Anterior cingulate cortex (tissue), 58 donors: ENCODE measurements around the gene GRK1.
"Not testable (repeated sequence)": the region's sequence is repeated elsewhere in the genome, so short reads cannot be mapped to it uniquely, and the experiment has no call there.

Experiments used
- DNase-seq, 58 donors: peaks; one replicate each; lab custom pipeline; 2025; lab: John Stamatoyannopoulos, UW

The GRK1 gene

DNA sequence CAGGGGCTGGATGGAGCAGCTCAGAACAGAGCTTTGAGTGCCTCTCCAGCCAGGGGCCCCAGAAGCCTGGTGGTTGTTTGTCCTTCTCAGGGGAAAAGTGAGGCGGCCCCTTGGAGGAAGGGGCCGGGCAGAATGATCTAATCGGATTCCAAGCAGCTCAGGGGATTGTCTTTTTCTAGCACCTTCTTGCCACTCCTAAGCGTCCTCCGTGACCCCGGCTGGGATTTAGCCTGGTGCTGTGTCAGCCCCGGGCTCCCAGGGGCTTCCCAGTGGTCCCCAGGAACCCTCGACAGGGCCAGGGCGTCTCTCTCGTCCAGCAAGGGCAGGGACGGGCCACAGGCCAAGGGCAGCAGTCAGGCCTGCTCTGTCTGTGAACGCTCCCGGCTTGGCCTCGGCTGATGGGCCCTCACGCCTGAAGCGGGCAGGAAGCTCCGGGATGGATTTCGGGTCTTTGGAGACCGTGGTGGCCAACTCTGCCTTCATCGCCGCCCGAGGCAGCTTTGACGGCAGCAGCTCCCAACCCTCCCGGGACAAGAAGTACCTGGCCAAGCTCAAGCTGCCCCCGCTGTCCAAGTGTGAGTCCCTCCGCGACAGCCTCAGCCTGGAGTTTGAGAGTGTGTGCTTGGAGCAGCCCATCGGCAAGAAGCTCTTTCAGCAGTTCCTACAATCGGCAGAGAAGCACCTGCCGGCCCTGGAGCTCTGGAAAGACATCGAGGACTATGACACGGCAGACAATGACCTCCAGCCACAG is at the start of gene GRK1:
TSS of gene GRK1 (plus strand) at position 269 of the 751 bp plus-strand sequence. CDS start at position 437, 168 bp downstream.
- DNase-seq = no peak

- DNase-seq = no peak
Measured at GRCh38 chr13:113617961-113618360, 49.1 kb upstream of the GRK1 start.

GRCh38 chr13:113618455-113618854 is 48.6 kb upstream of the GRK1 start:
- no peak for DNase-seq

DNA sequence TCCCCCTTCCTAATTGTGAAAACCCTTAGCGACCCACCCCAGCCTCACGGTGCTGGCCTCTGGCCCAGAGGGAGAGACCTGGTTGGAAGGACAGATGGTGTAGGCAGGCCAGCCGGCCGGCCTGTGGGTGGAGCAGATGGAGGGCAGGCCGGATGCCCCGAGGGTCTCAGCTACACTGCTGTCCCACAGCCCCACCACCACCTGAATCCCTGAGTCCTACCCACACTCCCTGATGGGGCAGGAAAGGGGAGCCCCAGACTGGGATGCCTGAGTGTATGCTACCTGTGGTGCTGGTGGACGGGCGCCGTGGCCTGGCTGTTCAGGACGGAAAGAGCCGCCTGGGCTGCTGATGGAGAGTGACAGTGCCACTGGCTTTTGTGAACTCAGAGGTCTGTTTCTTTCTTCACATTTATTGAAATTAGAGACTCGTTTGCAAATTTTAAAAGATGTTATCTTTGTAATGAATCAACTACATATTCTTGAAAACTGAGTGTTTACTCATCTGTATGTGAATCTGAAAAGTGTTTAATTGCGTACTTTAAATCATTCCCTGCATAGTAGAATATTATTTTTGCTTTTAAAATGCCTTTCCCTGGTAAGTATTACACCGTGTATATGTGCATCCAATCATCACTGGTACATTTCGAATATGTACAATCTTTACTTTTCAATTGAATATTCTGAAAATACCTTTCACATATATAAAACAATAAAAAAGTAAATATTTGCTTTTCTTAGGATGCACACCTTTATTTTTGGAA is 46.8 kb upstream of the GRK1 start:
- DNase-seq = no peak

DNA sequence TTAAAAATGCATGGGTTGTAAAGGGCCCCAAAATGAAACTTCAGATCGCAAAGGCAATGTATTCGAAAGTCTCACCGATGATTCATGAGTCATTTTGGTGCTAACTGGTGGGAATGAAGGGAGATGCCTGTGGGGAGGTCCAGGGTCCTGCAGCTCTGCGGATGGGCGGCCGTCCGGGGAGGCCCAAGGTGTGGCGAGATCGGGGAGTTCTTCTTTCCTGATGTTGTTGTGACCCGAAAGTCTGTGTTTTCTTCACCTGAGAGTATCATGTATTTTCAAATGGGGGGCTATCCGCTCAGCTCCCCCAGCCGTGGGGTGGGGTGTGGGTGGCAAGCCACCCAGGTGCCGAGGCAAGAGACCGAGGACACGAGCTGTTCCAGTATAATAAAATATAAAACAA is 46.0 kb upstream of the GRK1 start:
- no peak for DNase-seq

GRCh38 chr13:113621498-113621897 is 45.5 kb upstream of the GRK1 start:
- peak in 5 of 58 donors; percentile 7 to 33 (median 10) for DNase-seq

GRCh38 chr13:113621986-113622550 is 45.0 kb upstream of the GRK1 start:
- not testable (repeated sequence) for DNase-seq

DNA sequence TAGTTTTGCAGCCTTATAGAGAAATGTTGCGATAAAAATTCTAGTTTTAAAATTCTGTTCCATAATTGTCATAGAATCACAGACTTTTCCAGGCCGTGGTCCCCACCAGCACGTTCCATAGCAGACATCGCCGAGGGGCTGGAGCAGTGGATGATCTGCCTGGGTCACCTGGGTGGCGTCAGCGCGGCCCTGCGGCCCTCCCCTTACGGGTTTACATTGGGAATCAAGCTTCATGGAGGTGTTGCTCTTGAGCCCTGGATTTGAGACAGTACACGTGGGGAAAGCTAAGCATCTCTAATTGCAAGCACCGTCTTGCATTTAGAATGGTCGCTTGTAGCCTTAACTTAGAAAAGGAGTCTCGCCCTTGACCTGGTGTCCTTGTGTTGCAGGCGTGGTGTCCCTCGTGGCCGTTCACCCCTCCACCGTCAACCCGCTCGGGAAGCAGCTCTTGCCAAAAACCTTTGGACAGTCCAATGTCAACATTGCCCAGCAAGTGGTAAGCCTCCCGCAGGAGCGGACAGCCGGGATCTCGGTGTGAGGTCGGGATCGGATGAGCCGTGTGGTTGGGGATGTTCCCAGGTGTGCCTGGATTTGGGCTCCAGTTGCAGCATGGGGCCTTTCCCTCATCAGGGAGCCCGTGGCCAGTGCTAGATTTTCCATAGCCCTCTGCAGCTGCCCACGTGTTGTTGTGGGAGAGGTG is 44.1 kb upstream of the GRK1 start:
- no peak for DNase-seq

DNA sequence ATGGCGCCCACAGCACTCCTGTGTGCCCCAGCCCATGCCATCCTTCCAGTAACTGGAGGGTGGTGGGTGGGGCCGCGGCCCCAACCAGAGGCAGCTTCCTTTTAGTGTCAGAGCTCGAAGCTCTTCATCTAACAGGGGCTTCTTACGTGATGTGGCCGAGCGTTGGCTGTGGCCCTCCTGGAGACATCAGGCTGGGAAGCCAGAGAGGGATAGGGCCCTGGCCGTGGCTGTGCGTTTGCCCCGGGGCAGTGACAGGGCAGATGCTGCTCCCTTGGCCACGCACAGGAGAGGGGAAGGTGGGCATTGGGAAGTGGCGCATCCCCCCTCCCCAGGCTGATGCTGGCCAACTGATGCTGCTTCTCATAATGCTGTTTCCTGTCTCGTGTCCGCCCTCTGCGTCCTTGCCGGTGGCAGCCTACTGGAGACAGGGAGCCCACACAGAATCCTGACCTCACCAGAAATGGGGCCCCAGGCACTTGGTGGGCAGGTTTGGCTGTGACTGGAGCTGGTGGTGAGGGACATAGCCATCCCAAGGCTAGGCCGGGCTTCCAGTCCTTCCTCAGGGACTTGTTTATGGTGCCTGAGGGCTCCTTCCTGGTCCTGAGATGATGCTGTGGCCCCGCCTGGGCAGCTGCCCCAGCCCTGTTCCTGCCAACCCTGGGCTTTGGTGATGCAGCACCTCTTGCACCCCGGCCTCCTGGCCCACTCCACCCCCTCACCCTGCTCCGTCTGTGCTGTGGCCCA is 43.4 kb upstream of the GRK1 start:
- no peak for DNase-seq

GRCh38 chr13:113624235-113624587 is 42.8 kb upstream of the GRK1 start:
- no peak for DNase-seq

DNA sequence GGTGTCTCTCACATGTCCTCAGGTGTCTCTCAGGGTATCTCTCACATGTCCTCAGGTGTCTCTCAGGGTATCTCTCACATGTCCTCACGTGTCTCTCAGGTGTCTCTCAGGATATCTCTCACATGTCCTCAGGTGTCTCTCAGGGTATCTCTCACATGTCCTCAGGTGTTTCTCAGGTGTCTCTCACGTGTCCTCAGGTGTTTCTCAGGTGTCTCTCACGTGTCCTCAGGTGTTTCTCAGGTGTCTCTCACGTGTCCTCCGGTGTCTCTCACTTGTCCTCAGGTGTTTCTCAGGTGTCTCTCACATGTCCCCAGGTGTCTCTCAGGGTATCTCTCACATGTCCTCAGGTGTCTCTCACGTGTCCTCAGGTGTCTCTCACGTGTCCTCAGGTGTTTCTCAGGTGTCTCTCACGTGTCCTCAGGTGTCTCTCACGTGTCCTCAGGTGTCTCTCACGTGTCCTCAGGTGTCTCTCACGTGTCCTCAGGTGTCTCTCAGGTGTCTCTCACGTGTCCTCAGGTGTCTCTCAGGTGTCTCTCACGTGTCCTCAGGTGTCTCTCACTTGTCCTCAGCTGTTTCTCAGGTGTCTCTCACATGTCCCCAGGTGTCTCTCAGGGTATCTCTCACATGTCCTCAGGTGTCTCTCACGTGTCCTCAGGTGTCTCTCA is 42.2 kb upstream of the GRK1 start:
- not testable (repeated sequence) for DNase-seq

GRCh38 chr13:113625965-113626721 is 40.9 kb upstream of the GRK1 start:
- DNase-seq = no peak

- DNase-seq = no peak
Measured at GRCh38 chr13:113627136-113627535, 39.9 kb upstream of the GRK1 start.

GRCh38 chr13:113628291-113629270 is 38.4 kb upstream of the GRK1 start:
- no peak for DNase-seq

DNA sequence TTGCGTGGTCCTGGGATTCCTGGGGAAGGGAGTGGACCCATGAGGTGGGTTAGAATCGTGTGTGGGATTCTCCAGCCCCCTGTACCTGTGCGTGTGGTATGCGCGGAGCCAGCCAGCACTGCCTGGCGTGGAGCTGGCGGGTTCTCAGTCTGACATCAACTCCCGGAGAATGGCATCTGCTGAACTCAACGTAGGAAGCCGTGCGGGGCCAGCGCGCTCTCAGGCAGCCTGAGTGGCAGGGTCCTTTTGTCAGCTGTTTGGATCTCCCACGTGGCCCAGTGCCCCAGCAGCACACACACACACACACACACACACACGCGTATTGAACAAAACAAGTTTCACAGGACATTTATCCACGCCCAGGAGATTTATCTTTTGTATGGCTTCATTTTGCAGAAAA is 37.2 kb upstream of the GRK1 start:
- no peak for DNase-seq

- DNase-seq = no peak
Measured at GRCh38 chr13:113630296-113630695, 36.7 kb upstream of the GRK1 start.

DNA sequence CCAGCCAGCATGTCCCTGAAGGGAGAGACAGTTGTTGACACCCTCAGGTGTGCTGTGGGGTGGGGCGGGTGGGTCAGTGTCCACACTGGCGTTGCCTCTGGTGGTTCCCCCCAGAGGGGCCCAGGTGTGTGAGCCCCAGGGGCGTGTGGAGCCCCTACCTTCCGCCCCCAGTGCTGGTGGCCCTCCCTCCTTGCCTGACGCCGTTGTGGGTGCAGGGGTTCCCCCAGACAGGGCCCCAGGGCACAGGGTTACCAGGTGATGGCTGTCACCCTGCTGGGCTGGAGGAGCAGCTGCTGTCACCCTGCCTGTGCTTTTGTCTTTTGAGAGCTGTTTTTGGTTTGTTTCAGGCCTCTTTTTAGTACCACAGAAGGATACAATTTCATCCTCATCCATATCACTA is 36.2 kb upstream of the GRK1 start:
- no peak for DNase-seq
